Neural cell (in vitro differentiated cells): ENCODE data around the gene PFKFB4. TPM values are rescaled to one million over a fixed set of nuclear protein-coding genes. Genes with fewer than 3 reads are reported as not detected.

Experiments
- H2AFZ ChIP-seq: fragments of 200-600, 300-800 bp; sonication (generic), shearing (Covaris generic); 2 replicates; pipeline ENCODE4 v1.6.0; 2014; ENCODE audit warnings: low read depth, mild to moderate bottlenecking, antibody characterized with exemption, low read length, moderate library complexity
- H3F3A ChIP-seq: fragments of 200-600 bp; shearing (Covaris generic); 2 replicates; pipeline ENCODE4 v1.6.1; 2016; ENCODE audit warnings: mild to moderate bottlenecking, moderate library complexity, mixed read lengths, antibody characterized with exemption, low read length; ENCODE audit not compliant: insufficient read depth, poor library complexity, severe bottlenecking
- H3K27ac ChIP-seq: fragments of 200-600, 300-800 bp; sonication (generic), shearing (Covaris generic); 2 replicates; pipeline ENCODE4 v1.5.1; 2014; ENCODE audit warnings: mild to moderate bottlenecking, low read length, moderate library complexity
- H3K27me3 ChIP-seq: fragments of 300-800, 200-600 bp; sonication (generic), shearing (Covaris generic); 2 replicates; pipeline ENCODE4 v1.6.0; 2014; ENCODE audit warnings: mild to moderate bottlenecking, low read depth, low read length, moderate library complexity; ENCODE audit not compliant: insufficient read depth
- H3K36me3 ChIP-seq: fragments of 300-800, 200-600 bp; sonication (generic), shearing (Covaris generic); 2 replicates; pipeline ENCODE4 v1.5.1; 2014; ENCODE audit warnings: mild to moderate bottlenecking, antibody characterized with exemption, low read length, moderate library complexity; ENCODE audit not compliant: insufficient read depth
- H3K4me2 ChIP-seq: fragments of 300-800, 200-600 bp; sonication (generic), shearing (Covaris generic); 2 replicates; pipeline ENCODE4 v1.6.0; 2014; ENCODE audit warnings: mild to moderate bottlenecking, low read length
- H3K4me3 ChIP-seq: fragments of 300-800, 200-600 bp; sonication (generic), shearing (Covaris generic); 2 replicates; pipeline ENCODE4 v1.5.1; 2014; ENCODE audit warnings: mild to moderate bottlenecking, low read length, moderate library complexity
- H3K79me2 ChIP-seq: fragments of 200-600 bp; shearing (Covaris generic); replicated peaks from 2 replicates; pipeline ENCODE4 v1.6.0; 2014; ENCODE audit warnings: mild to moderate bottlenecking, low read length, moderate library complexity; ENCODE audit not compliant: insufficient read depth
- H3K9ac ChIP-seq: fragments of 300-800, 200-600 bp; sonication (generic), shearing (Covaris generic); 2 replicates; pipeline ENCODE4 v1.6.1; 2016; ENCODE audit warnings: mild to moderate bottlenecking, low read length, mixed read lengths
- H3K9me2 ChIP-seq: fragments of 200-600 bp; shearing (Covaris generic); 2 replicates; pipeline ENCODE4 v1.6.1; 2016; ENCODE audit warnings: mild to moderate bottlenecking, low read length, mixed read lengths; ENCODE audit not compliant: insufficient read depth
- H3K9me3 ChIP-seq: fragments of 200-600, 300-800 bp; sonication (generic), shearing (Covaris generic); 2 replicates; pipeline ENCODE4 v1.6.1; 2016; ENCODE audit warnings: mild to moderate bottlenecking, mixed run types, low read length, moderate library complexity, mixed read lengths
- H4K20me1 ChIP-seq: fragments of 200-600 bp; shearing (Covaris generic); 2 replicates; pipeline ENCODE4 v1.6.1; 2016; ENCODE audit warnings: mild to moderate bottlenecking, mixed run types; ENCODE audit not compliant: insufficient read depth
- EP300 ChIP-seq: fragments of 450-650 bp; conservative IDR thresholded peaks from 2 replicates; pipeline ENCODE4 v1.6.1; 2014; ENCODE audit warnings: antibody characterized with exemption, mild to moderate bottlenecking, moderate library complexity; ENCODE audit not compliant: poor library complexity, severe bottlenecking
- EZH2 ChIP-seq: fragments of 200-600, 300-800 bp; shearing (Covaris generic), sonication (generic); IDR thresholded peaks from 2 replicates; pipeline ENCODE4 v1.6.1; 2014; ENCODE audit warnings: antibody characterized with exemption, low read length, borderline replicate concordance, mild to moderate bottlenecking; ENCODE audit not compliant: insufficient read depth, poor library complexity, severe bottlenecking
- MXI1 ChIP-seq: fragments of 450-650 bp; conservative IDR thresholded peaks from 2 replicates; pipeline ENCODE4 v1.6.1; 2014; ENCODE audit warnings: antibody characterized with exemption, mild to moderate bottlenecking; ENCODE audit not compliant: poor library complexity, severe bottlenecking
- POLR2AphosphoS5 ChIP-seq: IDR thresholded peaks from 2 replicates; pipeline ENCODE4 v1.6.1; 2012
- RAD21 ChIP-seq: fragments of 450-650 bp; conservative IDR thresholded peaks from 2 replicates; pipeline ENCODE4 v1.6.1; 2014; ENCODE audit warnings: antibody characterized with exemption, mild to moderate bottlenecking, moderate library complexity
- SMC3 ChIP-seq: fragments of 450-650 bp; conservative IDR thresholded peaks from 2 replicates; pipeline ENCODE4 v1.6.1; 2014; ENCODE audit warnings: antibody characterized with exemption, mild to moderate bottlenecking, moderate library complexity; ENCODE audit not compliant: poor library complexity
- TAF1 ChIP-seq: IDR thresholded peaks from 2 replicates; pipeline ENCODE4 v1.6.1; 2012; ENCODE audit warnings: low read depth
- polyA plus RNA-seq: library from polyadenylated mRNA; depleted of rRNA; stranded (reverse); fragments of >200 nt; gene quantifications from 2 replicates; pipeline ENCODE4 v1.2.3, GENCODE V29; 2014
- TF ChIP-seq, protein P1 (sequence below): fragments of 450-650 bp; IDR thresholded peaks from 2 replicates; pipeline ENCODE4 v1.5.1; 2014; ENCODE audit warnings: antibody characterized with exemption, mild to moderate bottlenecking, moderate library complexity; ENCODE audit not compliant: poor library complexity, severe bottlenecking
- TF ChIP-seq, protein P2 (sequence below): IDR thresholded peaks from 2 replicates; pipeline ENCODE4 v1.6.1; 2012; ENCODE audit warnings: borderline replicate concordance

The PFKFB4 gene
- polyA plus RNA-seq, 1 donor from 2014 or later = 29.4 TPM

- H3K27me3 ChIP-seq = peaks cover 5% of the 10 kb centered on the region
Measured at GRCh38 chr3:48501196-48501595, 55.4 kb downstream of the PFKFB4 start.

DNA sequence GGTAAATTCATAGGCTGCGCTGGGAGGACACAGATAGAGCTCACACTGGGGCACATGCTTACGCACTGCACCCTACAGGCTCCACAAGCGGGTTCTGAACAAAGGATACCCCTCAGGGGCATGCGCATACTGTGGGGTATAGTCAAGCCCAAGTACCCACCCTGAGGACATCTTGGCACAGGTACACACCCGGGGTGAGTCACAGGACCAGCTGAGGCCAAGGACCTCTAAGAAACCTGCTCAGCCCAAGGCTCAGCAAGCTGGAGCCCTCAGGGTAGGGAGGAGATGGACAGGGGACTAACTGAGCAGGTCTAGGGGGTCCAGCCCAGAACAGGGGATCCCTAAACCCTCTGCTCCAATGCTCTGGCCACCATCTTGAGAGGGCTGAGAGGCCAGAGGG is 55.9 kb downstream of the PFKFB4 start:
- Histone ChIP-seq H3K9me2 (no peaks in the 10 kb centered on the region), H3K9me3 (peaks cover 3% of the 10 kb centered on the region), H3K4me3 (no peak overlapping the region), H4K20me1 (no peaks in the 10 kb centered on the region), H3K27me3 (peaks cover 5% of the 10 kb centered on the region), H3K4me2 (no peak overlapping the region), H3K36me3 (no peaks in the 10 kb centered on the region), H2AFZ (no peak overlapping the region), H3K79me2 (no peaks in the 10 kb centered on the region), H3F3A (no peaks in the 10 kb centered on the region), H3K27ac (no peak overlapping the region), H3K9ac (no peak overlapping the region)
- no peak for TF ChIP-seq MXI1

More at GRCh38 chr3:48501196-48501595, 55.4 kb downstream of the PFKFB4 start:
- no peak overlapping the region for H3K4me3 ChIP-seq
- H3K79me2 ChIP-seq = no peaks in the 10 kb centered on the region
- no peak overlapping the region for H3K27ac ChIP-seq
- TF ChIP-seq, protein P1, sequence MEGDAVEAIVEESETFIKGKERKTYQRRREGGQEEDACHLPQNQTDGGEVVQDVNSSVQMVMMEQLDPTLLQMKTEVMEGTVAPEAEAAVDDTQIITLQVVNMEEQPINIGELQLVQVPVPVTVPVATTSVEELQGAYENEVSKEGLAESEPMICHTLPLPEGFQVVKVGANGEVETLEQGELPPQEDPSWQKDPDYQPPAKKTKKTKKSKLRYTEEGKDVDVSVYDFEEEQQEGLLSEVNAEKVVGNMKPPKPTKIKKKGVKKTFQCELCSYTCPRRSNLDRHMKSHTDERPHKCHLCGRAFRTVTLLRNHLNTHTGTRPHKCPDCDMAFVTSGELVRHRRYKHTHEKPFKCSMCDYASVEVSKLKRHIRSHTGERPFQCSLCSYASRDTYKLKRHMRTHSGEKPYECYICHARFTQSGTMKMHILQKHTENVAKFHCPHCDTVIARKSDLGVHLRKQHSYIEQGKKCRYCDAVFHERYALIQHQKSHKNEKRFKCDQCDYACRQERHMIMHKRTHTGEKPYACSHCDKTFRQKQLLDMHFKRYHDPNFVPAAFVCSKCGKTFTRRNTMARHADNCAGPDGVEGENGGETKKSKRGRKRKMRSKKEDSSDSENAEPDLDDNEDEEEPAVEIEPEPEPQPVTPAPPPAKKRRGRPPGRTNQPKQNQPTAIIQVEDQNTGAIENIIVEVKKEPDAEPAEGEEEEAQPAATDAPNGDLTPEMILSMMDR = no peak
- no peak for TF ChIP-seq TAF1
- no peak for TF ChIP-seq EZH2
- no peak for TF ChIP-seq SMC3
- no peak for TF ChIP-seq POLR2AphosphoS5
- no peak for TF ChIP-seq RAD21
- TF ChIP-seq, protein P2, sequence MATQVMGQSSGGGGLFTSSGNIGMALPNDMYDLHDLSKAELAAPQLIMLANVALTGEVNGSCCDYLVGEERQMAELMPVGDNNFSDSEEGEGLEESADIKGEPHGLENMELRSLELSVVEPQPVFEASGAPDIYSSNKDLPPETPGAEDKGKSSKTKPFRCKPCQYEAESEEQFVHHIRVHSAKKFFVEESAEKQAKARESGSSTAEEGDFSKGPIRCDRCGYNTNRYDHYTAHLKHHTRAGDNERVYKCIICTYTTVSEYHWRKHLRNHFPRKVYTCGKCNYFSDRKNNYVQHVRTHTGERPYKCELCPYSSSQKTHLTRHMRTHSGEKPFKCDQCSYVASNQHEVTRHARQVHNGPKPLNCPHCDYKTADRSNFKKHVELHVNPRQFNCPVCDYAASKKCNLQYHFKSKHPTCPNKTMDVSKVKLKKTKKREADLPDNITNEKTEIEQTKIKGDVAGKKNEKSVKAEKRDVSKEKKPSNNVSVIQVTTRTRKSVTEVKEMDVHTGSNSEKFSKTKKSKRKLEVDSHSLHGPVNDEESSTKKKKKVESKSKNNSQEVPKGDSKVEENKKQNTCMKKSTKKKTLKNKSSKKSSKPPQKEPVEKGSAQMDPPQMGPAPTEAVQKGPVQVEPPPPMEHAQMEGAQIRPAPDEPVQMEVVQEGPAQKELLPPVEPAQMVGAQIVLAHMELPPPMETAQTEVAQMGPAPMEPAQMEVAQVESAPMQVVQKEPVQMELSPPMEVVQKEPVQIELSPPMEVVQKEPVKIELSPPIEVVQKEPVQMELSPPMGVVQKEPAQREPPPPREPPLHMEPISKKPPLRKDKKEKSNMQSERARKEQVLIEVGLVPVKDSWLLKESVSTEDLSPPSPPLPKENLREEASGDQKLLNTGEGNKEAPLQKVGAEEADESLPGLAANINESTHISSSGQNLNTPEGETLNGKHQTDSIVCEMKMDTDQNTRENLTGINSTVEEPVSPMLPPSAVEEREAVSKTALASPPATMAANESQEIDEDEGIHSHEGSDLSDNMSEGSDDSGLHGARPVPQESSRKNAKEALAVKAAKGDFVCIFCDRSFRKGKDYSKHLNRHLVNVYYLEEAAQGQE = no peak
- TF ChIP-seq MXI1 = no peak
- TF ChIP-seq EP300 = no peak
- no peaks in the 10 kb centered on the region for H4K20me1 ChIP-seq
- H2AFZ ChIP-seq = no peak overlapping the region
- H3F3A ChIP-seq = no peaks in the 10 kb centered on the region
- H3K9me3 ChIP-seq = peaks cover 3% of the 10 kb centered on the region
- H3K36me3 ChIP-seq = no peaks in the 10 kb centered on the region
- no peak overlapping the region for H3K4me2 ChIP-seq
- no peak overlapping the region for H3K9ac ChIP-seq
- no peaks in the 10 kb centered on the region for H3K9me2 ChIP-seq

DNA sequence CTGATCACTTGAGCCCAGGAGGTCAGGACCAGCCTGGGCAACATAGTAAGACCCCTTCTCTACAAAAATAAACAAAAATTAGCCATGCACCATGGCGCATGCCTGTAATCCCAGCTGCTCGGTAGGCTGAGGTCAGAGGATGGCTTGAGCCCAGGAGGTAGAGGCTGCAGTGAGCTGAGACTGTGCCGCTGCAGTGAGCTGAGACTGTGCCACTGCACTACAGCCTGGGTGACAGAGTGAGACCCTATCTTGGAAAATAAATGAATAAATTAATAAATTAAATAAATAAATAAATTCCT is 63.5 kb downstream of the PFKFB4 start:
- Histone ChIP-seq H3K9ac (no peak overlapping the region), H3K27me3 (no peaks in the 10 kb centered on the region), H4K20me1 (no peaks in the 10 kb centered on the region), H3K4me2 (no peak overlapping the region), H3K79me2 (no peaks in the 10 kb centered on the region), H2AFZ (no peak overlapping the region), H3K9me3 (peaks cover under 1% of the 10 kb centered on the region), H3K27ac (no peak overlapping the region), H3K36me3 (no peaks in the 10 kb centered on the region), H3K4me3 (no peak overlapping the region), H3K9me2 (no peaks in the 10 kb centered on the region), H3F3A (no peaks in the 10 kb centered on the region)
- TF ChIP-seq POLR2AphosphoS5 = no peak
- TF ChIP-seq MXI1 = no peak
- TF ChIP-seq, protein P1 = no peak
- no peak for TF ChIP-seq RAD21
- TF ChIP-seq, protein P2 = no peak
- no peak for TF ChIP-seq EP300
- no peak for TF ChIP-seq TAF1
- no peak for TF ChIP-seq EZH2
- no peak for TF ChIP-seq SMC3
